ENCODE results near the gene SYTL3.
"Not testable (repeated sequence)": the region's sequence is repeated elsewhere in the genome, so short reads cannot be mapped to it uniquely, and the experiment has no call there.

The SYTL3 gene

DNA sequence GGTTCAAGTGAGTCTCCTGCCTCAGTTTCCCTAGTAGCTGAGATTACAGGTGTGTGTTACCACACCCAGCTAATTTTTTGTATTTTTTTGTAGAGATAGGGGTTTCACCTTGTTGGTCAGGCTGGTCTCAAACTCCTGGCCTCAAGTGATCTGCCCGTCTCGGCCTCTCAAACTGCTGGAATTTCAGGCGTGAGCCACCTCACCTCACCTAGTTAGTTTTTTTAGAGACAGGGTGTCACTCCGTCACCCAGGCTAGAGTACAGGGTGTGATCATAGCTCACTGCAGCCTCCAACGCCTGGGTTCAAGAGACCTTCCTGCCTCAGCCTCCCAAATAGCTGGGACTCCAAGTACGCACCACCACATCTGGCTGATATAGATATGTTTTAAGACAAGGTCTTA is 22.9 kb downstream of the SYTL3 start:
- H3K27ac ChIP-seq, result no peak overlapping the region
- H2AFZ ChIP-seq, result no peak overlapping the region
- H3K9me3 ChIP-seq (ENCODE audit: control insufficient read depth, low read length), result no peaks in the 10 kb centered on the region
- no peaks in the 10 kb centered on the region for H3K27me3 ChIP-seq (ENCODE audit: control insufficient read depth, insufficient read depth, low read length)
- peaks cover 25% of the 10 kb centered on the region for H3K4me1 ChIP-seq
- TF ChIP-seq, protein P1, sequence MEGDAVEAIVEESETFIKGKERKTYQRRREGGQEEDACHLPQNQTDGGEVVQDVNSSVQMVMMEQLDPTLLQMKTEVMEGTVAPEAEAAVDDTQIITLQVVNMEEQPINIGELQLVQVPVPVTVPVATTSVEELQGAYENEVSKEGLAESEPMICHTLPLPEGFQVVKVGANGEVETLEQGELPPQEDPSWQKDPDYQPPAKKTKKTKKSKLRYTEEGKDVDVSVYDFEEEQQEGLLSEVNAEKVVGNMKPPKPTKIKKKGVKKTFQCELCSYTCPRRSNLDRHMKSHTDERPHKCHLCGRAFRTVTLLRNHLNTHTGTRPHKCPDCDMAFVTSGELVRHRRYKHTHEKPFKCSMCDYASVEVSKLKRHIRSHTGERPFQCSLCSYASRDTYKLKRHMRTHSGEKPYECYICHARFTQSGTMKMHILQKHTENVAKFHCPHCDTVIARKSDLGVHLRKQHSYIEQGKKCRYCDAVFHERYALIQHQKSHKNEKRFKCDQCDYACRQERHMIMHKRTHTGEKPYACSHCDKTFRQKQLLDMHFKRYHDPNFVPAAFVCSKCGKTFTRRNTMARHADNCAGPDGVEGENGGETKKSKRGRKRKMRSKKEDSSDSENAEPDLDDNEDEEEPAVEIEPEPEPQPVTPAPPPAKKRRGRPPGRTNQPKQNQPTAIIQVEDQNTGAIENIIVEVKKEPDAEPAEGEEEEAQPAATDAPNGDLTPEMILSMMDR (IDR thresholded peaks at IDR 0.05), result no peak
- H3K4me3 ChIP-seq (ENCODE audit: low read depth, low read length), result no peak overlapping the region
- H3K4me2 ChIP-seq (ENCODE audit: low read length), result no peak overlapping the region
- peaks cover 2% of the 10 kb centered on the region for H3K79me2 ChIP-seq
- H3K36me3 ChIP-seq (ENCODE audit: control insufficient read depth, insufficient read depth, low read length), result no peaks in the 10 kb centered on the region
- H3K9ac ChIP-seq, result no peak overlapping the region

DNA sequence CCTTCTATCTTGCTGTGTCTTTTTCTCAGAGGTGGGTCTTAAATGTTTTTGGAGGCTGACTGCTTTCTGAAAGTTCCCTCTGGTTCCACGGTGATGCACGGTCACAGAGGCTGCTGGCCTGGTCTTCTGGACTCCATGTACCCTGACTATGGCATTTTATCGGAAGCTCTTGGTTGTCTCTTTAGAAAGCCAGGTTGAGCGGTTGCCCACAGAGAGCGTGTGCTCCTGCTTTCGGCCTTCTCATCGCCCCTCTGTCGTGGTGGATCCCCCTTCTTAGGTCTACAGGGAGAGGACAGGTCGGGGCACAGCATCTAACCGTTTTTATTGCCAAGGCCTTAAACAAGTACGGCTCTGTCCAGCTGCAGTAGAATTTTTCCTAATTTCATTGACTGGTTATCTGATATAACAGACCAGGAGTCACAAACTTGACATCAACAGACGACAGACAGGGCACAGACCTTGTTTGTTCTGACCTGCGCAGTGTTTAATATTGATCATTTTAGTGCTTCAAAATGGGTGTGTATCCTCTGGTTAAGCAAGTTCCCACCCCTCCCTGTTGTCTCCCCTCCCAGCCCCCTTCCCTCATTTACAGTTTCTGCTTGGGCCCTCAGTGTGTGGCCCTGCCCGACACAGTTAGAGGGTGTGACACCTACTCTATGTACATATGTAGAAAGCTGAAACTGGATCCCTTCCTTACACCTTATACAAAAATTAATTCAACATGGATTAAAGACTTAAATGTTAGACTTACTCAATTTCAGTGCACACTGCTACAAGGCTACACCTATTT is 24.7 kb downstream of the SYTL3 start:
- Histone ChIP-seq H3K27me3 (ENCODE audit: control insufficient read depth, insufficient read depth, low read length) (no peaks in the 10 kb centered on the region), H3K4me3 (ENCODE audit: low read depth, low read length) (no peak overlapping the region), H3K9ac (no peak overlapping the region), H3K27ac (no peak overlapping the region), H3K4me2 (ENCODE audit: low read length) (no peak overlapping the region), H2AFZ (no peak overlapping the region), H3K79me2 (peaks cover 2% of the 10 kb centered on the region), H3K36me3 (ENCODE audit: control insufficient read depth, insufficient read depth, low read length) (no peaks in the 10 kb centered on the region), H3K4me1 (peaks cover 11% of the 10 kb centered on the region), H3K9me3 (ENCODE audit: control insufficient read depth, low read length) (no peaks in the 10 kb centered on the region)
- TF ChIP-seq, protein P1 (IDR thresholded peaks at IDR 0.05), result no peak

DNA sequence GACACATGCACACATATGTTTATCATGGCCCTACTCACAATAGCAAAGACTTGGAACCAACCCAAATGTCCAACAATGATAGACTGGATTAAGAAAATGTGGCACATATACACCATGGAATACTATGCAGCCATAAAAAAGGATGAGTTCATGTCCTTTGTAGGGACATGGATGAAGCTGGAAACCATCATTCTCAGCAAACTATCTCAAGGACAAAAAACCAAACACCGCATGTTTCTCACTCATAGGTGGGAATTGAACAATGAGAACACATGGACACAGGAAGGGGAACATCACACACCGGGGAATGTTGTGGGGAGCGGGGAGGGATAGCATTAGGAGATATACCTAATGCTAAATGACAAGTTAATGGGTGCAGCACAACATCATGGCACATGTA is 27.2 kb downstream of the SYTL3 start:
- not testable (repeated sequence) for H3K27me3 ChIP-seq (ENCODE audit: control insufficient read depth, insufficient read depth, low read length); H3K9me3 ChIP-seq (ENCODE audit: control insufficient read depth, low read length); H3K36me3 ChIP-seq (ENCODE audit: control insufficient read depth, insufficient read depth, low read length); H3K4me1 ChIP-seq; H3K79me2 ChIP-seq; H3K9ac ChIP-seq; H3K4me3 ChIP-seq (ENCODE audit: low read depth, low read length); H3K4me2 ChIP-seq (ENCODE audit: low read length); H3K27ac ChIP-seq; H2AFZ ChIP-seq

DNA sequence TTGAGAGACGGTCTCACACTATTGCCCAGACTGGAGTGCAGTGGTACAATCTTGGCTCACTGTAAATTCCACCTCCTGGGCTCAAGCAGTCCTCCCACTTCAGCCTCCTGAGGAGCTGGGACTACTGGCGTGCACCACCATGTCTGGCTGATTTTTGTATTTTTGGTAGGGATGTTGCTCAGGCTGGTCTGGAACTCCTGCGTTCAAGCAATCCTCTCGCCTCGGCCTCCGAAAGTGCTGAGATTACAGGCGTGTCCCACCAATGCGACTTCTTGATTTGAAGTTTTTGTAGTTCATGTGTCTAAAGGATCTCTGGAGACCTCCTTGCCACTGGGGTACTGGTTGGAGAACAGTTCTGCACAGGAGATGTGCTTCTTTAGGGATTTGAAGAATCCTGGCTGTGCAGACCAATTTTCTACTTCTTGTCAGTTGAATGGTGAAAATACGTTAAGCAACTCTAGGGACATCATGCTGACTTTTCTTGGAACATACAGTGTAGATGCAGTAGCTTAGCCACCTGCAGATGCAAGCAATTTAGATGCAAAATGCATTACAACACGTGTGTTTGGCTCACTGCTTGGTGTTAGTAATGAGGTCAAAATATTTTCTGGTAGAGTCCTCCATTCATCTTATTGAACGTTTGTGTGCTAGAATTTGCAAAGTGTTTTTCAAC is 28.2 kb downstream of the SYTL3 start:
- Histone ChIP-seq H3K4me1 (peaks cover 2% of the 10 kb centered on the region), H2AFZ (no peak overlapping the region), H3K36me3 (ENCODE audit: control insufficient read depth, insufficient read depth, low read length) (no peaks in the 10 kb centered on the region), H3K27ac (no peak overlapping the region), H3K9ac (no peak overlapping the region), H3K79me2 (peaks cover 2% of the 10 kb centered on the region), H3K27me3 (ENCODE audit: control insufficient read depth, insufficient read depth, low read length) (no peaks in the 10 kb centered on the region), H3K4me3 (ENCODE audit: low read depth, low read length) (no peak overlapping the region), H3K9me3 (ENCODE audit: control insufficient read depth, low read length) (no peaks in the 10 kb centered on the region), H3K4me2 (ENCODE audit: low read length) (no peak overlapping the region)
- TF ChIP-seq, protein P1 (IDR thresholded peaks at IDR 0.05), result no peak

DNA sequence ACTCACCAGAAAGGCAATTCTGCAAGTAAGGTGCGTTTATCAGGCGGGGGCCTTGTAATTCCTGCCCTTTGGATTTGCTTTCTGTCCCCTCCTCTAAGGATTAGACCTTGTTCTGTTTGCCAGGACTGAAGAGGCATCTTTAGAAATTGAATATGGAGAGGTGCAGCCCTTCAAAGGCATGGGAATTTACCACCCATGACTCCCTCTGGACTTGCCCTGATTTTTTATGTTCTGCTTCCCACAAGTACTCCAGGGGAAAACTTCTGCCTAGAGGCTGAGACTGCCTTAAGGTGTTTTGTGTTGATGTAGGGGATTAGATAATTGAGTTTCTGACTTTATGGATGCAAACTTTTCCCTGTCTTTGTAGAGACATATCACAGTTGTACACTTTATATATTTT is 30.2 kb downstream of the SYTL3 start:
- Histone ChIP-seq H3K4me1 (peaks cover 2% of the 10 kb centered on the region), H3K27ac (no peak overlapping the region), H3K9me3 (ENCODE audit: control insufficient read depth, low read length) (no peaks in the 10 kb centered on the region), H3K9ac (no peak overlapping the region), H2AFZ (no peak overlapping the region), H3K4me3 (ENCODE audit: low read depth, low read length) (no peak overlapping the region), H3K79me2 (peaks cover 1% of the 10 kb centered on the region), H3K4me2 (ENCODE audit: low read length) (no peak overlapping the region), H3K27me3 (ENCODE audit: control insufficient read depth, insufficient read depth, low read length) (no peaks in the 10 kb centered on the region), H3K36me3 (ENCODE audit: control insufficient read depth, insufficient read depth, low read length) (no peaks in the 10 kb centered on the region)
- TF ChIP-seq, protein P1 (IDR thresholded peaks at IDR 0.05), result no peak
